ENCODE measurements around the gene RNF181.

DNA sequence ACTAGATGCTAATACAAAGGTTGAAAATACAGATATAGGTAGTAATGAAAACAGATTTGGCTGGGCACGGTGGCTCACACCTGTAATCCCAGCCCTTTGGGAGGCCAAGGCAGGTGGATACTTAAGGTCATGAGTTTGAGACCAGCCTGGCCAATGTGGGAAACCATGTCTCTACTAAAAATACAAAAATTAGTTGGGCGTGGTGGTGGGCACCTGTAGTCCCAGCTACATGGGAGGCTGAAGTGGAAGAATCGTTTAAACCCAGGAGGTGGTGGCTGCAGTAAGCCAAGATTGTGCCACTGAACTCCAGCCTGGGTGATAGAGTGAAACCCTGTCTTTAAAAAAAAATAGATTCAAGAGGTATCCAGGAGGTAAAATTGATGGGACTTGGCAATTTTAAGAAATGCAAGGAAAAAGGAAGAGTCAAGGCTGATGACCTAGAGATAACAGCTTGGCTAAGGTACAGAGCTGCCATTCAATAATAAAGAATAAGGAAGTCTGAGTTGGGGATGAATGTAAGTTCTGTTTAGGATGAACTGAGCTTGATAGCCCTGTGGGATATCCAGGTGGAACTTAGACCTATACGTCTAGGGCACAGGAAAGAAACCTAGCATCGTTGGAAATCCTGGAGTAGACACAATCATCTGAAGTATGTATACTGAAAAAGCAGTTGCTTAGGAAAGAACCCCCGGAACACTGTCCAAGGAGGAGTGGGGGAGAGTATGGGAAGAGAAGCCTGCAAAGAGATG is 47.5 kb upstream of the RNF181 start:
- TF ChIP-seq, protein P1, sequence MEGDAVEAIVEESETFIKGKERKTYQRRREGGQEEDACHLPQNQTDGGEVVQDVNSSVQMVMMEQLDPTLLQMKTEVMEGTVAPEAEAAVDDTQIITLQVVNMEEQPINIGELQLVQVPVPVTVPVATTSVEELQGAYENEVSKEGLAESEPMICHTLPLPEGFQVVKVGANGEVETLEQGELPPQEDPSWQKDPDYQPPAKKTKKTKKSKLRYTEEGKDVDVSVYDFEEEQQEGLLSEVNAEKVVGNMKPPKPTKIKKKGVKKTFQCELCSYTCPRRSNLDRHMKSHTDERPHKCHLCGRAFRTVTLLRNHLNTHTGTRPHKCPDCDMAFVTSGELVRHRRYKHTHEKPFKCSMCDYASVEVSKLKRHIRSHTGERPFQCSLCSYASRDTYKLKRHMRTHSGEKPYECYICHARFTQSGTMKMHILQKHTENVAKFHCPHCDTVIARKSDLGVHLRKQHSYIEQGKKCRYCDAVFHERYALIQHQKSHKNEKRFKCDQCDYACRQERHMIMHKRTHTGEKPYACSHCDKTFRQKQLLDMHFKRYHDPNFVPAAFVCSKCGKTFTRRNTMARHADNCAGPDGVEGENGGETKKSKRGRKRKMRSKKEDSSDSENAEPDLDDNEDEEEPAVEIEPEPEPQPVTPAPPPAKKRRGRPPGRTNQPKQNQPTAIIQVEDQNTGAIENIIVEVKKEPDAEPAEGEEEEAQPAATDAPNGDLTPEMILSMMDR (IDR thresholded peaks at IDR 0.05): no peak
- peak; percentile 18 for TF ChIP-seq POLR2A (IDR thresholded peaks at IDR 0.05)

Measured in transverse colon (tissue), 3 donors.